K562 (cell line): ENCODE results near the gene TBC1D2B. TPM values are rescaled to one million over a fixed set of nuclear protein-coding genes. Genes with fewer than 3 reads are reported as not detected.

ENCODE experiments used
- ATAC-seq: fragments of 200-7000 bp; cut with Tn5 transposase; 3 replicates; pipeline ENCODE4 v1.9.1; 2020; ENCODE audit warnings: moderate library complexity
- BruUV-seq: library from RNA; stranded (reverse); fragments of 400-500 nt; replicated peaks from 2 replicates; lab custom pipeline; 2021; lab: Mats Ljungman, UMichigan
- CTCF ChIA-PET: fragments of 300-600 bp; formaldehyde crosslinking; extraction: SDS; loops from one replicate; lab custom pipeline; 2021; ENCODE audit warnings: low intra/inter-chr PET ratio; lab: Yijun Ruan, JAX
- POLR2A ChIA-PET: fragments of 300-600, 350-650 bp; sonication (Branson Sonifier 250); formaldehyde crosslinking; extraction: SDS; loops from one replicate; lab custom pipeline; 2021; ENCODE audit warnings: antibody characterized with exemption, inconsistent platforms; lab: Yijun Ruan, JAX
- DNase-seq, 4 experiments: peaks; one replicate each; pipeline versions ENCODE4 v3.0.0 to v3.0.0-alpha.2; 2011 to 2018; ENCODE audit warnings: low spot score in 3 of 4, mixed read lengths in 3 of 4; ENCODE audit errors: extremely low read depth in 1 of 4
- FAIRE-seq: peaks from 2 replicates; lab custom pipeline; 2011; peaks lifted over from hg19 to GRCh38; lab: Jason Lieb, UNC
- H2AFZ ChIP-seq: 2 replicates; pipeline ENCODE4 v1.6.0; 2011; ENCODE audit warnings: low read depth, low read length, control low read depth, inconsistent platforms
- H3K27ac ChIP-seq: fragments of 200-600 bp; 3 replicates; pipeline ENCODE4 v1.8.0; 2011; ENCODE audit warnings: low read depth, mild to moderate bottlenecking, control low read depth, inconsistent platforms, low read length, moderate library complexity, mixed read lengths; ENCODE audit errors: extremely low read depth
- H3K27me3 ChIP-seq, 2 experiments: fragments of 300-600 bp in 1 of 2; 2 replicates in 1 of 2; 3 replicates in 1 of 2; pipeline versions ENCODE4 v1.6.0 to v1.8.0; 2011; ENCODE audit warnings: inconsistent platforms in 2 of 2, low read length in 2 of 2, mild to moderate bottlenecking in 1 of 2, mixed read lengths in 1 of 2, moderate library complexity in 1 of 2; ENCODE audit not compliant: control insufficient read depth in 2 of 2, insufficient read depth in 2 of 2
- H3K36me3 ChIP-seq: fragments of 300-600 bp; 3 replicates; pipeline ENCODE4 v1.8.0; 2011; ENCODE audit warnings: mild to moderate bottlenecking, low read length, inconsistent platforms; ENCODE audit not compliant: control insufficient read depth, insufficient read depth
- H3K4me1 ChIP-seq, 2 experiments: fragments of 200-600 bp in 1 of 2; replicated peaks in 1 of 2; 2 replicates in 1 of 2; 3 replicates in 1 of 2; pipeline versions ENCODE4 v1.5.1 to v1.8.0; 2011; ENCODE audit warnings: inconsistent platforms in 2 of 2, low read length in 2 of 2, mild to moderate bottlenecking in 1 of 2, mixed read lengths in 1 of 2, moderate library complexity in 1 of 2; ENCODE audit not compliant: control insufficient read depth in 2 of 2, insufficient read depth in 2 of 2
- H3K4me2 ChIP-seq: 2 replicates; pipeline ENCODE4 v1.6.1; 2011; ENCODE audit warnings: low read length, control low read depth, inconsistent platforms, mixed read lengths; ENCODE audit not compliant: insufficient read depth
- H3K4me3 ChIP-seq: fragments of 200-600 bp; sonication (generic), shearing (Covaris generic); 2 replicates; pipeline ENCODE4 v1.5.1; 2016; ENCODE audit warnings: control low read depth, inconsistent platforms
- H3K79me2 ChIP-seq: fragments of 200-600 bp; 3 replicates; pipeline ENCODE4 v1.8.0; 2011; ENCODE audit warnings: low read length, inconsistent platforms; ENCODE audit not compliant: control insufficient read depth, insufficient read depth
- H3K9ac ChIP-seq, 2 experiments: 2 replicates each; pipeline versions ENCODE4 v1.6.0 to v1.6.1; 2011; ENCODE audit warnings: low read depth in 2 of 2, low read length in 2 of 2, control low read depth in 1 of 2, inconsistent platforms in 1 of 2, mild to moderate bottlenecking in 1 of 2, mixed read lengths in 1 of 2; ENCODE audit not compliant: insufficient read depth in 1 of 2
- H3K9me1 ChIP-seq: one replicate; pipeline ENCODE4 v1.6.0; 2011; ENCODE audit warnings: inconsistent platforms, mild to moderate bottlenecking, low read length, moderate library complexity; ENCODE audit not compliant: control insufficient read depth, insufficient read depth
- H3K9me3 ChIP-seq: replicated peaks from 2 replicates; pipeline ENCODE4 v1.5.1; 2011; ENCODE audit warnings: low read depth, low read length, inconsistent platforms; ENCODE audit not compliant: control insufficient read depth, insufficient read depth
- H4K20me1 ChIP-seq: replicated peaks from 2 replicates; pipeline ENCODE4 v1.6.1; 2011; ENCODE audit warnings: low read length, inconsistent platforms, mixed read lengths; ENCODE audit not compliant: control insufficient read depth, insufficient read depth
- GATA2 ChIP-seq: sonication (generic); formaldehyde crosslinking; IDR thresholded peaks from 2 replicates; pipeline ENCODE4 v1.4.0; 2020; ENCODE audit warnings: mild to moderate bottlenecking, missing genetic modification reagents
- GTF2B ChIP-seq: IDR thresholded peaks from 2 replicates; pipeline ENCODE4 v1.6.1; 2011; ENCODE audit not compliant: insufficient read length; ENCODE audit errors: extremely low read depth
- HDGF ChIP-seq: fragments of 450-650 bp; IDR thresholded peaks from 2 replicates; pipeline ENCODE4 v1.6.1; 2016
- HEY1 ChIP-seq: fragments of 250-450 bp; sonication (Bioruptor Pico); IDR thresholded peaks from 2 replicates; pipeline ENCODE4 v1.5.0; 2020; ENCODE audit warnings: mild to moderate bottlenecking, moderate library complexity, borderline replicate concordance
- ILF3 ChIP-seq: fragments of 450-650 bp; IDR thresholded peaks from 2 replicates; pipeline ENCODE4 v1.6.1; 2018; ENCODE audit warnings: antibody characterized with exemption, mild to moderate bottlenecking, moderate library complexity, borderline replicate concordance
- POLR3G ChIP-seq: IDR thresholded peaks from 2 replicates; pipeline ENCODE4 v1.6.1; 2011; ENCODE audit not compliant: insufficient read length, insufficient replicate concordance; ENCODE audit errors: extremely low read depth
- POU5F1 ChIP-seq: fragments of 150-350 bp; IDR thresholded peaks from 2 replicates; pipeline ENCODE4 v1.6.1; 2014; ENCODE audit warnings: borderline replicate concordance, low read length, low read depth, mild to moderate bottlenecking; ENCODE audit not compliant: partially characterized antibody
- PURB ChIP-seq: sonication (generic); formaldehyde crosslinking; IDR thresholded peaks from 2 replicates; pipeline ENCODE4 v1.9.0; 2021; ENCODE audit warnings: low read depth, mild to moderate bottlenecking, missing genetic modification reagents
- SMAD1 ChIP-seq: fragments of 150-350 bp; IDR thresholded peaks from 2 replicates; pipeline ENCODE4 v1.6.1; 2014; ENCODE audit warnings: low read length, low read depth; ENCODE audit not compliant: partially characterized antibody
- SMAD4 ChIP-seq: fragments of 250-450 bp; sonication (Bioruptor Pico); conservative IDR thresholded peaks from 2 replicates; pipeline ENCODE4 v1.8.0; 2021; ENCODE audit warnings: inconsistent platforms, mild to moderate bottlenecking, moderate library complexity
- SRSF1 ChIP-seq: fragments of 200-400 bp; formaldehyde crosslinking; IDR thresholded peaks from 2 replicates; pipeline ENCODE4 v1.6.1; 2017; ENCODE audit warnings: mild to moderate bottlenecking, low read depth, low read length, moderate library complexity
- YY1 ChIP-seq, 3 experiments: IDR thresholded peaks; 2 replicates each; pipeline ENCODE4 v1.6.1; 2011; ENCODE audit warnings: low read length in 2 of 3, mild to moderate bottlenecking in 2 of 3, moderate library complexity in 2 of 3, borderline replicate concordance in 1 of 3, control low read depth in 1 of 3, low read depth in 1 of 3; ENCODE audit not compliant: insufficient read depth in 3 of 3, insufficient replicate concordance in 2 of 3, control insufficient read depth in 1 of 3, insufficient read length in 1 of 3; ENCODE audit errors: extremely low read depth in 1 of 3
- ZNF121 ChIP-seq: sonication (generic); formaldehyde crosslinking; conservative IDR thresholded peaks from 2 replicates; pipeline ENCODE4 v1.8.0; 2022; ENCODE audit warnings: missing genetic modification reagents
- ZNF347 ChIP-seq: fragments of 450-650 bp; formaldehyde crosslinking; IDR thresholded peaks from 2 replicates; pipeline ENCODE4 v1.4.0; 2020; ENCODE audit warnings: low read depth, mild to moderate bottlenecking, moderate library complexity
- ZNF707 ChIP-seq: fragments of 250-450 bp; sonication (Bioruptor Pico); conservative IDR thresholded peaks from 2 replicates; pipeline ENCODE4 v1.8.0; 2022; ENCODE audit warnings: inconsistent platforms, mild to moderate bottlenecking, moderate library complexity
- ZNF717 ChIP-seq: fragments of 250-450 bp; sonication (Bioruptor Pico); IDR thresholded peaks from 2 replicates; pipeline ENCODE4 v1.5.0; 2021
- ZNF785 ChIP-seq: fragments of 250-450 bp; sonication (Bioruptor Pico); IDR thresholded peaks from 2 replicates; pipeline ENCODE4 v1.4.0; 2020; ENCODE audit warnings: mild to moderate bottlenecking
- whole genome bisulfite sequencing: fragments of 100-300 bp; shearing (Covaris generic); methylation state at CpG from one replicate; pipeline ENCODE4 v1.1.6; 2016; ENCODE audit warnings: low coverage, mixed read lengths; ENCODE audit not compliant: insufficient coverage; ENCODE audit errors: missing lambda C conversion rate; 5-methylcytosine and 5-hydroxymethylcytosine counted together
- in situ Hi-C: fragments of 300-500 bp; cut with MboI; formaldehyde crosslinking; loops from 4 replicates; pipeline ENCODE4 v1.15.0; 2018; ENCODE audit warnings: inconsistent platforms, mixed read lengths
- intact Hi-C: fragments of 100-400 bp; cut with micrococcal nuclease; formaldehyde crosslinking; loops from 2 replicates; pipeline ENCODE4 v1.14.2; 2022
- polyA plus RNA-seq, 8 experiments: library from polyadenylated mRNA; depleted of rRNA in 4 of 8; stranded (reverse) in 5 of 8; unstranded in 3 of 8; fragments of >200 nt; fragmentation: Nextera tagmentation in 2 of 8; fragmentation: Illumina TruSeq in 1 of 8; extraction: Ambion mirVana in 2 of 8; extraction: Trizol in 1 of 8; gene quantifications; 2 replicates each; pipeline versions ENCODE4 v1.2.1 to v1.2.3, GENCODE V29; 2011 to 2014; ENCODE audit warnings: inconsistent platforms in 1 of 8, missing spikeins in 1 of 8
- total RNA-seq, 7 experiments: library from RNA; depleted of rRNA in 6 of 7; stranded (reverse); fragments of >200 nt in 6 of 7; fragmentation: Illumina TruSeq in 2 of 7; extraction: Trizol in 2 of 7; gene quantifications; 2 replicates each; pipeline versions ENCODE4 v1.2.1 to v1.2.3, GENCODE V29; 2011 to 2021; ENCODE audit warnings: low replicate concordance in 1 of 7
- TF ChIP-seq, protein P1 (sequence below): fragments of 150-350 bp; conservative IDR thresholded peaks from 2 replicates; pipeline ENCODE4 v1.6.1; 2014; ENCODE audit warnings: low read length

TBC1D2B gene
- total and polyA plus RNA-seq, 9 of the 15 experiments (the other 6 are each of a cell fraction or from before 2014, with no cell fraction given) = 0.15 to 16.3 (median 8.9) TPM

- no peak for ATAC-seq
- Histone ChIP-seq H3K4me3 (no peak overlapping the region), H2AFZ (no peak overlapping the region), H3K27ac (no peak overlapping the region), H3K27me3 (no peaks in the 10 kb centered on the region), H4K20me1 (peaks cover 5% of the 10 kb centered on the region; the same call in 1 of the 2 replicates), H3K9ac (no peak overlapping the region), H3K79me2 (no peaks in the 10 kb centered on the region), H3K36me3 (peaks cover 9% of the 10 kb centered on the region; the same call in 2 of the 3 replicates), H3K9me1 (no peaks in the 10 kb centered on the region), H3K4me1 (no peaks in the 10 kb centered on the region), H3K4me2 (no peak overlapping the region), H3K9me3 (no peaks in the 10 kb centered on the region)
- FAIRE-seq = no peak
- TF ChIP-seq ILF3 = no peak
- no peak for TF ChIP-seq ZNF785
- no peak for TF ChIP-seq GATA2 (CRISPR knock-in tag)
- TF ChIP-seq SMAD1 = no peak
- TF ChIP-seq ZNF717 = no peak
- TF ChIP-seq, protein P1, sequence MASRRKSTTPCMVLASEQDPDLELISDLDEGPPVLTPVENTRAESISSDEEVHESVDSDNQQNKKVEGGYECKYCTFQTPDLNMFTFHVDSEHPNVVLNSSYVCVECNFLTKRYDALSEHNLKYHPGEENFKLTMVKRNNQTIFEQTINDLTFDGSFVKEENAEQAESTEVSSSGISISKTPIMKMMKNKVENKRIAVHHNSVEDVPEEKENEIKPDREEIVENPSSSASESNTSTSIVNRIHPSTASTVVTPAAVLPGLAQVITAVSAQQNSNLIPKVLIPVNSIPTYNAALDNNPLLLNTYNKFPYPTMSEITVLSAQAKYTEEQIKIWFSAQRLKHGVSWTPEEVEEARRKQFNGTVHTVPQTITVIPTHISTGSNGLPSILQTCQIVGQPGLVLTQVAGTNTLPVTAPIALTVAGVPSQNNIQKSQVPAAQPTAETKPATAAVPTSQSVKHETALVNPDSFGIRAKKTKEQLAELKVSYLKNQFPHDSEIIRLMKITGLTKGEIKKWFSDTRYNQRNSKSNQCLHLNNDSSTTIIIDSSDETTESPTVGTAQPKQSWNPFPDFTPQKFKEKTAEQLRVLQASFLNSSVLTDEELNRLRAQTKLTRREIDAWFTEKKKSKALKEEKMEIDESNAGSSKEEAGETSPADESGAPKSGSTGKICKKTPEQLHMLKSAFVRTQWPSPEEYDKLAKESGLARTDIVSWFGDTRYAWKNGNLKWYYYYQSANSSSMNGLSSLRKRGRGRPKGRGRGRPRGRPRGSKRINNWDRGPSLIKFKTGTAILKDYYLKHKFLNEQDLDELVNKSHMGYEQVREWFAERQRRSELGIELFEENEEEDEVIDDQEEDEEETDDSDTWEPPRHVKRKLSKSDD = no peak
- no peak for TF ChIP-seq YY1 (IDR thresholded peaks at IDR 0.05; ENCODE audit: borderline replicate concordance in 1 of 3, control insufficient read depth in 1 of 3, extremely low read depth in 1 of 3, insufficient read depth in 3 of 3, insufficient read length in 1 of 3, insufficient replicate concordance in 2 of 3, low read depth in 1 of 3, low read length in 2 of 3)
- TF ChIP-seq ZNF347 (CRISPR knock-in tag) = no peak
- no peak for TF ChIP-seq SMAD4 (CRISPR knock-in tag)
- TF ChIP-seq SRSF1 = no peak
- TF ChIP-seq POU5F1 = no peak
- TF ChIP-seq ZNF707 (CRISPR knock-in tag) = no peak
- TF ChIP-seq HEY1 (CRISPR knock-in tag) = no peak
- no peak for TF ChIP-seq ZNF121 (CRISPR knock-in tag)
- TF ChIP-seq PURB (CRISPR knock-in tag) = no peak
- TF ChIP-seq POLR3G = no peak
- no peak for TF ChIP-seq HDGF
- no peak for TF ChIP-seq GTF2B
- in situ Hi-C loops (no loop called here), intact Hi-C loops (no loop called here)
- ChIA-PET CTCF (no interaction called here), POLR2A (interaction anchor here (0.6 to 1.3 kb wide), 4 partner anchors 8 to 823 kb away, joined by 3 to 5 read pairs (median 3); no protein-coding TSS in a partner anchor)
- WGBS = 0% methylated on average over 1 of the region's 1 CpG
- DNase-seq = no peak
- BruUV-seq = no TSS peak
Observed at GRCh38 chr15:78050441-78050809, 27.1 kb downstream of the TBC1D2B start.
